NCI-H69 (cell line): ENCODE data around the gene NOTCH2.

Experiments used
- DNase-seq: peaks from one replicate; lab custom pipeline; 2025; lab: John Stamatoyannopoulos, UW

Gene NOTCH2

DNA sequence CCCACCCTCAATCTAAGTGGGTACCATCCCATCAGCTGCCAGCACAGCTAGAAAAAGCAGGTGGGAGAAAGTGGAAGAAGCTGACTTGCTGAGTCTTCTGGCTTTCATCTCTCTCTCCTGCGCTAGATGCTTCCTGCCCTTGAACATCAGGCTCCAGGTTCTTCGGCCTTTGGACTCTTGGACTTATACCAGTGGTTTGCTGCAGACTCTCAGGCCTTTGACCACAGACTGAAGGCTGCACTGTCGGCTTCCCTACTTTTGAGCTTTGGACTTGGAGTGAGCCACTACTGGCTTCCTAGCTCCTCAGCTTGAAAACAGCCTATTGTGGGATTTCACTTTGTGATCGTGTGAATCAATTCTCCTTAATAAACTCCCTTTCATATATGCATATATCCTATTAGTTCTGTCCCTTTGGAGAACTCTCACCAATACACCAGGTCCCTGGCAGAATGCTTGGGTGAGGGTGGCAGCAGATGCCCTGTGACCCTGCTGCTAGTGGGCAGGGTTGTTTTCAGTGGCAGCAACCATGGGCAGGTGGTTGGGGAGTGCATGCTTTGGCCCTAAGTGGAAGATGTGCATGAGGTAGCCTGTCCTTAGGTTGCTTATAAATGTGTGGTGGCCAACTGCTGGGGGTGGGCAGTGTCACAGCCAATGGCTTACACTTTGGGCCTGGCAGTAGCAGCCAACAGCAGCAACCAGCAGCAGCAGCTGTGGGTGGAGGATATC is 162.4 kb downstream of the NOTCH2 start:
- no peak for DNase-seq

DNA sequence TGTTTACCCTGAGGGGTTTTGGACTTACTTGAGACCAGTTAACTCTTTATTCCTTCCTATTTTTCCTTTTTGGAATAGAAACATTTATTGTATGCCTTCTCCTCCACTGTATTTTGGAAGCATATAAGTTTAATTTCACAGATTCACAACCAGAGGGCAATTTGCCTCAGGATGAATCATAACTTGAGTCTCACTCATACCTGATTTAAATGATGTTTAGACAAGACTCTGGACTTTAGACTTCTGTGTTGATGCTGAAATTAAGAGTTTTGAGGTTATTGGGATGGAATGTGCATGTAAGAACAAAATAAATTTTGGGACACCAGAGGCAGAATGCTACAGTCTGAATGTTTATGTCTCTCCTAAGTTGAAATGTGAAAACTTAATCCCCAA is 166.0 kb downstream of the NOTCH2 start:
- no peak for DNase-seq

DNA sequence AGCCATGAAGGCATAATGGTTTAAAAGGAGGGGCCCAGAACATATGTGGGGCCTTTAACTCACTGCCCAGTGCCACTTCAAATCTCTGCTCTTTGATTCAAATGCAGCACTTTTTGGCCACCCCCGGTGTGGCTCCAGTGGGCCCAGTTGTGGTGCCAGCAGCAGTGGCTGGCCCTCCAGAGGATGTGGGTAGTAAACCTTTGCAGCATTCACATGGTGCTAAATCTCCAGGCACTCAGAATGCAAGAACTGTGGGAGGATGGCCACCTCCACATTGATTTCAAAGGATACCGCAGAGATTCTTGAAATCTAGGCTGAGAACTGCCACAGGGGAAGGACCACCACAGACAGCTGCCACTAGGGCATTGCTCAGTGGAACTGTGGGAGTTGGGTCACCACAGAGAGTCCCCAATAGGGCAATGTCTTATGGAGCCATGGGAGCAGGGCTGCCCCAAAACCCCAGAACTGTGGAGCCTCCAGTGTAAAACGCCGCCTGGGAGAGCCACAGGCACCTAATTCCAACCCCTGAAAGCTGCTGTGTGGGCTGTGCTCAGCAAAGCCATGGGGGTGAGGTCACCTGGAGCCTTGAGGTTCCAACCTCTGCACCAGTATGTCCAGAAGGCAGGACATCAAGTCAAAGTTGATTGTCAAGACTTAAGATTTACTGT is 166.6 kb downstream of the NOTCH2 start:
- DNase-seq: no peak

DNA sequence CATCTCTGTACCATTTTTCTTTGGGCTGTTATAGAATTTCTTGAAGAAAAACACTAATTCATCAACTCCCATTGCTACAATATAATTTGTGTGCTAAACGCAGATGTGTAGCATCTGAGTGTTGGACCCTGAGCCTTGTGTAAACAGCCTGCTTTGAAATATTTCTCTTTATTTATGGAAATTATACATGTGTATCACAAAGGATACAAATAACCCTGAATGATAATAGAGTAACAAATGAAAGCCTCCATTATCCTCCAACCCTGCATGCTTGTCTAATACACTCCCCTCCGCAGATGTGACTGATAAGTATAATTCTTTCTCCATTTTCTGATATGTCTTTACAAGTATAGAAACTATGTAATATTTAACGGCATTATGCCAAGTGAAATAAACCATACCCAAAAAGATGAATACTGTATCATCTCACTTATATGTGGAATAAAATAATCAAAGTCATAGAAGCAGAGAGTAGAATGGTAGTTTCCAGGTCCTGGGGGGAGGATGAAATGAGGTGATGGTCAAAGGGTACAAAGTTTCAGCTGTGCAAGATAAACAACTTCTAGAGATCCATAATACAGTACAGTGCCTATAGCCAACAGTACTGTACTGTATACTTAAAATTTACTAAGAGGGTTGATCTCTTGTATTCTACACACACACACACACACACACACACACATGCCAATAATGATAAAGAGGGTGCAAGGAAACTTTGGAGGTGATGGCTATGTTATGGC is 170.3 kb downstream of the NOTCH2 start:
- DNase-seq: peak; percentile 41

DNA sequence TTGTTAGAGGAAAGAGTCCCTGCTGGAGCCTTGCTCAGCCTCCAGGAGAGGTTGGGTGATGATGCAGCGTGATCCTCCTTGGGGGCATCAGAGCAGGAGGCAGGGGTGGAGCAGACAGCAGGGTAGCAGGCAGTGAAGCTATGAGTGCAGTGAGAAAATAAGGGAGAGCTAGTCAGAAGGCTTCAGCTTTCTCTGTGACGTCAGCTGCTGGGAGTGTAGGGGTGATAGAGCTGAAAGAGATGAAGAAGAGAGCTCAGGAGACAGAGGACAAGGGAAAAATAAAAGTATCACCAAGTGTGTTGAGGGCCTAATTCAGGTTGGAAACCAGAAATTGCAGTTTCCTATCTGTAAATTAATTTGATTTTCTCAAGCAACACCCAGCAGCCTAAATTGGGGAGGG is 170.9 kb downstream of the NOTCH2 start:
- peak; percentile 45 for DNase-seq

DNA sequence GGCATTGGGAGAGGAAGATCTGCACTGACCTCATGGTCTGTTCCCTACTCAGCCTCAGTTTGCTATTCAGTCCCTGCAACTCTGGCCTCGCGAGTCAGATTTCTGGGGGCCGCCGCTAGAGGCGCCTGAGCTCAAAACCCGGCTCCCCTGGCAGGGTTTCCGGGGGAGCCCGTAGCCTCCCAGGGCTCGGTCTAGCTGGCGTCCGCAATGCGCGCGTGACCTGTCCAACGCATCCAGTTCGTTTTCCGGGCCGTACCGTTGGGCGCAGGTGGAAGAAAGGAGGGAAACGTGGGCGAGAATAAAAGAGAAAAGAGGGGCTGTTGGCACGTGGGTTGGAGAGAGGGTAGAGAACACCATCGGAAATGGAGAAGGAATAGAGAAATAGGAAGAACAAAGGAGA is 173.2 kb downstream of the NOTCH2 start, which contains the start of gene ADAM30:
Gene ADAM30, minus strand, starts transcription at position 213 of the 400 bp plus-strand sequence. Its CDS starts 179 bp downstream, at position 34.
- DNase-seq: no peak

DNA sequence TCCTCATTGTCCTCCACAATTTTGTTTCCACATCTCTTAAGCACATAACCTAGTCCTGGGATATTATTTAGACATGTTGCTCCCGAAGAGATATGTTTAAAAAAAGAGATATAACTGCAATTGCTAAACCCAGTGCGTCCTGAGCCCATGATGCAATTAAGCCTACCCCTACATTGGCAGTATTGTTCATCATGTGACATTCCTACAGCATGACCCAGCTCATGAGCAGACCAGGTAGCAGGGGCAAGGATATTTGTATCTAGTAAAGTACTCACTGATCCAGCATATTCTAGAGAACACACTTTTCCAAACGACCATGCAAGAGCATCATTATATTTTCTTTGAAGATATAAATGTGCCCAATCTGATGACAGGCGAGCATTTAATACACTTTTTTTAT is 174.4 kb downstream of the NOTCH2 start:
- no peak for DNase-seq

DNA sequence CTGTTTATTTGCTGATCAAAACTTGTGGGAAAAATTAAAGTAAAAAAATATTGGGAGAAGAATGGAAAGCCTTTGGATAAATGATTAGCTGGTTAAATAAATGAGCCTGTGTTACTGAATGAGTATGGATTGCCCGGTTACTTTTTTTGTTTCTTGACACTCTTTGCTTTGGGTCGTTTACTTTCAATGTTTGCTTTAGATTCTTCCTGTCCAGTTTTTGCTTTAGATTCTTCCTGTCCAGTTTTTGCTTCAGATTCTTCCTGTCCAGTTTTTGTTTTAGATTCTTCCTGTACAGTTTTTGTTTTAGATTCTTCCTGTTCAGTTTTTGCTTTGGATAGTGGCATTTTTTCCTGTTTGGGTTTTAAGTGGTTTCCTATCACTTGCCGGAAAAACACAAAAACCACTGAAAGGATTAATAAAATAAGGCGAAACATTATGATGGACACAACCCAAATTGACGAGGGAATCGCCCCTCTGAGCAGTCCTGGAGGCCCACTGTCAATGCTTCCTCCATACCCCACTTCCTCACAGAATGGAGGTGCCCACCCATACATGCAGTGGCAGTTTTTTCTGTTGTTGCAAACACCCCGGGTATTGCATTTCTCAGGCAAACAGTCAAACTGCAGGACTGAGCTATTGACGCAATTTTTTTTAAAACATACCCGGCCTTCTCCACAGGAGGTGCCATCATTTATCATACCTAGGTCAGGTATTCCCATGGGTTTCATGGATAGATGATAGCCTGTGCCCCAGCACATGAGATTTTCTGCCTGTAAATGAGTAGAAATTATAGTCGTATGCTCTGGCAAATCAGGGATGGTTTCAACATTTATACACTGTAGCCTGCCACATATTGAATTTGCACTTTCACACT is 175.4 kb downstream of the NOTCH2 start:
- peak; percentile 70 for DNase-seq

DNA sequence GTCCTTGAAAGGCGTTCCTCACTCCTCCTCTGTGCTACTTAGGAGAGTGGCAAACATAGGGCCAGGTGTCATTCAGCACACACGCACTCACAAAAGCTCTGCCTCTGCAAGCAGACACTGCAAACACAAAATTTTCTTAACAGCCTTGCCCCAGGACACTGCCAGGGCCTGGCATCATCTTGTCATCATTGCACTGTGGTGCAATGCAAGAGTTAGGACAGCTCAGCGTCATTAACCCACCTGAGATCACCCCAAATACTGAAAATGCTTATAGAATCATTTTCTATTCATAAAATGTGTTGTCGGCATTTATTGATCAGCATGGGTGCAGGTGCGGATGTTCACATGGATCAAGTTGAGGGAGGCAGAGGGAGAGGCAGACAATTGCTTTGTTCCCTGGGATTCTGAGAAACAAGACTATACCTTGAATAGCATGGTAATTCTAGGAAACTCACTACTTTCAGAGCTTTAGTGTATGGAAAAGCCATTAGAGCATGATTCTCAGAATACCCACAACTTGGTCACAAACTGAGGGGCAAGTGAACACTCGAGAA is 176.1 kb downstream of the NOTCH2 start:
- peak; percentile 35 for DNase-seq

DNA sequence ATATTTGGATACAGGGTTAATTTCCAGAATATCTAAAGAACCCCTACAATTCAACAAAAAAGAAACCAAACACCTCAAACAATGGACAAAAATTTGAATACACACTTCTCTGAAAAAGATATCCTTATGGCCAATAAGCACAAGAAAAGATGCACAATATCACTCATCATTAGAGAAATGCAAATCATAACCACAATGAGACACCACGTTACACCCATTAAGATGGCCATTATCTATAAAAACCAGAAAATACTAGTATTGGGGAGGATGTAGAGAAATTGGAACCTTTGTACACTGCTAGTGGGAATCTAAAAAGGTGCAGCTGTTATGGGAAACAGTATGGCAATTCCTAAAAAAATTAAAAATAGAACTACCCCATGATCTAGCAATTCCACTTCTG is 178.1 kb downstream of the NOTCH2 start:
- no peak for DNase-seq

DNA sequence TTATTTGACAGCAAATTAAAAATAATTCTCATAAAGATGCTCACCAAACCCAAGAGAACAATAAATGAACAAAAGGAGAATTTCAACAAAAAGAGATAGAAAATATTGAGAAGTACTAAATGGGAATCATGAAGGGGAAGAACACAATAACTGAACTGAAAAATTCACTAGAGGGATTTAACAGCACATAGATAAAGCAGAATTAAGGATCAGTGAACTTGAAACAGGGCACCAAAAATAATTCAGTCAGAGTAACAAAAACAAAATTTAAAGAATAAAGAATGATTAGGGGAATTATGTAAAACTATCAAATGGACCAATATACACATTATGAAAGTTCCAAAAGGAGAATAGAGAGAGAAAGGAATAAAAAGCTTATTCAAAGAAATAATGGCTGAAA is 181.0 kb downstream of the NOTCH2 start:
- DNase-seq: no peak

DNA sequence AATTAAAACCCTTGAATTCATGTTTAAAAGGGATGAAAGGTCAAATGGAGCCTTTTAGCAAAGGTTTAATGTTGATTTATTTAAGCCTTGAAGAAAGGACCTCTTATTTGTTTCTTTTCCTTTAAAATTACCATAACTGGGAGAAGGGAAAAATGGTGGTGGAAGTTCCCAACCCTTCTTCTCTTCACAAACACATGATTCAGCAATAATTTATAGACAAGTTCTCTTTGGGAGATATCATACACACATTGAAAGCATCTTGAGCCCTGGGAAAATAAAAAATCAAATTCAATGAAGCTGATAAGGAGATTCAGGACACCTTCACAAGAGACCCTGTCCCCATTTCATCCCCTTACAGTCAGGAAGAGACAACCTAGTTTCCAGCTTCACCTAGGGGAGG is 182.0 kb downstream of the NOTCH2 start:
- DNase-seq: no peak

DNA sequence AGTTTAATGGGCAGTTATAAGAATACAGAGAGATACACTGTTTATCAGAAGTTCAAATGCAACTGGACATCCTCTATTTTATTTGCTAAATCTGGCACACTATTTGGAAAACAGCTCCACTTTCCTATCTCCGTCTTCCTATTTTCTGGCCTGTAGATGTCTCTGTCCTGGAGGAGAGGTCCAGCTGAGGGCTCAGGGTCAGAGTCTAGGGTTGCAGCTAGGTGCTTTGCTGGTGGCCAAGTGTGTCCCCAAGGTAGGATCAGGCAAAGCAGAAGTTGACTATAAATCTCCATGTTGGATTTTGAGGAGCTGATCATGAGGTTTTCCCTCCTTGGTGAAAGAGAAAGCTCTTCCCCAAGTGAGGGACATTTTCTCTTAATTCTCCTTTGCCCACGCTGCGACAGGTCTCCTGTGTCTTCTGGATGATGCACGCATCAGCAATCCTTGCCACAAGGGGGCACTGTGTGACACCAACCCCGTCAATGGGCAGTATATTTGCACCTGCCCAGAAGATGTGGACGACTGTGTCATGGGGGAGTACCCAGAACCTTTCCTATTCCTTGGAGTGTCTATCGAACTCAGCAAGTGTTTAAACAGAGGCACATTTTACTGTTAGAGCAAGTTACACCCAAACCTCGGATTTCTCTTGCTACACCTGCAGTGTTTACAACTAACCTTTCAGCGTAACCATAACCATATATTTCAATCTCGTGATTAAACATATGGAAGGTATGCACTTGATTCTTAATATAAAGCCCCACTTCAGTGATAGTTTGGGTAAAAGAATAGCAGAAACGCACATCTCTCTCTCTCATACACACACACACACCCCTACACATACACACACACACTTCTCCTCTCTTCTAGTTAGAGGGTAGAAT is 183.3 kb downstream of the NOTCH2 start:
- DNase-seq: peak; percentile 51

DNA sequence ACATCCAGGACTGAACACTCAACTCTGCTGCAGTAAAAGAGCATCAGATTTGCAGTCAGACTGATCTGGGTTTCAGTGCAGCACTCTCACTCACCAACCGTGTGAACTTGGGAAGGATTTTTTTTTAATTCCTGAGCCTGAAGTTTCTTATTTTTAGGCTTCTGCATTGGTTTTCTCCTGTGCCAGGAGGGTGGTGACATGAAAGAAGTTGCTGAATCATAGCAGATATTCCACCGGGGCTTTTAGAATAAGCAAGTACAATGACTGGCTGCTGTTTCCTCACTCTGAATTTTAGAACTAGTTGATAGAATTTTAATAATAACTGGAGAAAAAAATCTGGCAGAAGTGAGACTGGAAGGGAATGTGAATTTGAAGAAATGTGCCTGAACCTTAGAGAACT is 184.8 kb downstream of the NOTCH2 start:
- DNase-seq: no peak

DNA sequence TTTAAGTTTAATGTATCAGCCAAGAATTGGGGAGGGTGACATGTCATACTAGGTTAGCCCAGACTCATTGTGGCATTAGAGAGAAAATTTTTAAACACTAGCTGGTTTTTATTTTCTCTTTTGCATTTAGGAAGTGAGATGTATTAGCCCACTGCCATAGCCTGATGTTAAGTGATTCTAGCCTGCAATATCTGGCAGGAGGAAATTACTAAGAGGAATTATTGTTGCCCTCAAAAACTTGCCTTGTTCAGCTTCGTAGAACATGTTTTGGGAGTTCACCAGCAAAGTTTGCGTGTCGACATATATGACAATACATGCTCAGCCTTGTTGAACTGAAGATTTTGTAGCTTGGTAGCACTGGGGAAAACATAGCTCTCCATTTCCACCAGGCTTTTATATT is 185.6 kb downstream of the NOTCH2 start:
- DNase-seq: no peak

DNA sequence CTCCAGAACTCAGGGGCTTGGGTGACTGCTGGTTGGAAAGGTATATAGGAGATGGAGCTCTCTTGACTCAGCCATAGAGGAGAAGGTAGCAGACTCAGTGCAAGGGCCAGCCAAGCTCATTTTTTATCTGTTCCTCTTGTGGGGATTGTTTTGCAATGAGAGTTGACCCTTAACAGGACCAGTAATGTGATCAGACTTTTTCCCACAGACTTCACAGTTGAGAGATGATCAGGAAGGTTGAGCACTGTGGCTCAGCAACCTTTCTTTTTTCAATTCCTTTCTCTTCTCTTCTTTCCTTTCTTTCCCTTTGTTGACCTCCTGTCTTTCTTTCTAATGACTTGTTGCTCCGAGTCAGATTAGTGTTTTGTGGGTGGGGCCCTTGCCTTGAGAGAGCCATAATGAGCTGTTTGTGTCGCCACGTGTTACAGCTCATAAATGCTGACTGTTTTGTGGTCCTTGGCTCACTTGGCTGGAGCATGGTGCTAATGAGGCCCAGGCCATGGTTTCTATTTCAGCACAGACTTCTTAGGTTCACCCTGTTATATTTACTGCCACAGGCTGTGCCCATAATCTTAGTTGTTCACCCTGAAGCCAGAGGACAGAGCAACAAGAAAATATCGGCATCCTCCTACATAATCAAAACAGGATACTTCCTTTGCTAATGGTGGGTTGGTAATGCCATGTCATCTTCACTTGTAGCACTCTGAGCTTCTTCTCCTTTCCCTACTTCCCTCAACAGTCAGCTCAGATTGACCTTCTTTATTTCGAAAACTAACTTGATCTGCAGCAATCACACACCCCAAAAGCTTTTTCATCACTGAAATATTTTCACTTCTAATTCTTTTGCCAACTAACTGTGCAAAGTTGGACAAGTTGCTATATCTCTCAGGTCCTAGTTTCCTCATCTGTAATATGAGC is 187.1 kb downstream of the NOTCH2 start:
- peak; percentile 50 for DNase-seq

DNA sequence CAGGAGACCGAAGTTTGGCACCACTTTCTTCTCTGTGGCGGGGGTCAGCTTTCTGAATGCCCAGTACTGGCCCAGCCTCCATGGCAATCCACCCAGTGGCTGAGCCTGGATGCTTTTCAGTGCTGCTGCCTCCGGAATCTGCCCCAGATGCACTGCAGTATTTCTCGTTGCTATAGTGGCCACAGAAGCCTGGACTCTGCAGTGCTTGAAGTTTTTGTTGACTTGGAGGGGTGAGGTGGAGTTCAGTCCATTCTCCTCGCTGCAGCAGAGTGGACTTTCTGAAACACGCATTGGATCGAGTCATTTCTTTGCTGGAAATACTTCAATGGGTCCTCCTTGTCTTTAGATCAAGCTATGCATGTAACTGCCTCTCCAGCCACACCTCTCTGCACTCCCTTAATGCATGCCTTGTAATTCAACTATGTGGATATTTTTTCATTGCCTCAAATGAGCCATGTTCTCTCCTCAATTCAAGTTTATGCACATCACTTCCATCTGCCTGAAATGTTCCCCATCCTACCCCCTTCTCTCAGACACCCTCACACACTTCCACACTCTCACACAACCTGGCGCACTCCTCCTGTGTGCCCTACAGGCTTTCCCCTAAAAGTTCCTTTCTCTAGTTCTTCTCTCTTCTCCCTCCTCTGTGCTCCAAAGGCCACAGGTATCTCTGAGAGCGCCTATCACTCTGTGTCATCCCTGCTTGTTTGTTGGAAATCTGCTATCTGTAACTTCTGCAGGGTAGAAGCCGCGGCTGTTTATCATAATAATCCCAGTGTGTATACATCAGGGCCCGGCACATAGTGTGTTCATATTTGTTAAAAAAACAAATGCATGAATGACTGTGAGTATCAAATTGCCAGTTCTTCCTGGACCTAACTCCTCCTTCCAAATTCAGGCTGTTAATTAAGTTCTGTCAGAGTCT is 189.7 kb downstream of the NOTCH2 start:
- peak; percentile 15 for DNase-seq

DNA sequence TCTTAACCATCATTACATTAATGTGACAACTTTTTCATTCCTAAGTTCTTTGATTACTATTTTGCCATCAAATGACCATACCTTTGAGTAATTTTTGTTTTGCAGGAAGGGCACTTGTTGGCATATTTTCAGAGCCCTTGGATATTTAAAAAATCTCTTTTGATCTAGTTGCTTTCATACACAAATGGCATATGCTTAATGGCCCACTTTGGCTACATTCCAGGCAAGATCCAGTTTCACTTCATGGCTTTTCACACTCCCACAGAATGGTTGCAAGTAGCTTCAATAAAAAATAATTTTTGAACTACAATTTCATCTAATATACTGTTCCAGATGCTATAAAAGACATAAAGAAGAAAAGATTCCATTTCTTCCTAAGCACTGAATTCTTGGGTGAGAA is 191.3 kb downstream of the NOTCH2 start:
- DNase-seq: peak; percentile 66
